ENCODE measurements around the gene VPS9D1. TPM values are rescaled to one million over a fixed set of nuclear protein-coding genes. Genes with fewer than 3 reads are reported as not detected.

Gene VPS9D1
- total RNA-seq, 4 donors from 2014 or later, result 7.1 to 25.0 (median 13.8) TPM

GRCh38 chr16:89693931-89694783, 26.5 kb downstream of the VPS9D1 start:
- H3K9me3 ChIP-seq, result no peaks in the 10 kb centered on the region
- TF ChIP-seq CTCF (IDR thresholded peaks at IDR 0.05) (no peak), POLR2A (IDR thresholded peaks at IDR 0.05) (no peak)
- peaks cover 20 to 90% (median 35%) of the 10 kb centered on the region in 3 donors for H3K36me3 ChIP-seq
- DNase-seq, result no peak
- H3K27ac ChIP-seq, result no peak overlapping the region
- H3K27me3 ChIP-seq, result no peaks in the 10 kb centered on the region
- H3K4me1 ChIP-seq, result peaks cover 0 to 5% (median 4%) of the 10 kb centered on the region in 3 donors
- no peak overlapping the region for H3K4me3 ChIP-seq
- intact Hi-C loops (cut with DNase I), result no loop called here
- 60 to 83% methylated on average over 2 of the region's 32 CpGs for WGBS, 2 donors

- intact Hi-C loops (cut with DNase I), result no loop called here
- no peak for TF ChIP-seq POLR2A (IDR thresholded peaks at IDR 0.05)
- TF ChIP-seq CTCF (IDR thresholded peaks at IDR 0.05), result no peak
- peaks cover 0 to 8% (median 4%) of the 10 kb centered on the region in 3 donors for H3K4me1 ChIP-seq
- no peaks in the 10 kb centered on the region for H3K9me3 ChIP-seq
- no peak for DNase-seq
- peaks cover 20 to 93% (median 35%) of the 10 kb centered on the region in 3 donors for H3K36me3 ChIP-seq
- 80 to 95% methylated on average over 1 to 4 of the region's 11 CpGs for WGBS, 2 donors
- no peak overlapping the region for H3K4me3 ChIP-seq
- H3K27ac ChIP-seq, result no peak overlapping the region
- no peaks in the 10 kb centered on the region for H3K27me3 ChIP-seq
These were observed 27.4 kb downstream of the VPS9D1 start for GRCh38 chr16:89693289-89693731.

GRCh38 chr16:89691986-89692569, 28.6 kb downstream of the VPS9D1 start:
- DNase-seq, result no peak
- intact Hi-C loops (cut with DNase I), result no loop called here
- no peaks in the 10 kb centered on the region for H3K9me3 ChIP-seq
- no peak for TF ChIP-seq POLR2A (IDR thresholded peaks at IDR 0.05)
- no peak for TF ChIP-seq CTCF (IDR thresholded peaks at IDR 0.05)
- H3K4me1 ChIP-seq, result peaks cover 7 to 20% (median 12%) of the 10 kb centered on the region in 3 donors
- H3K36me3 ChIP-seq, result peaks cover 20 to 83% (median 35%) of the 10 kb centered on the region in 3 donors
- H3K27ac ChIP-seq, result no peak overlapping the region
- H3K27me3 ChIP-seq, result no peaks in the 10 kb centered on the region
- 33 to 78% methylated on average over 1 to 2 of the region's 13 CpGs for WGBS, 2 donors
- no peak overlapping the region for H3K4me3 ChIP-seq

GRCh38 chr16:89691231-89691985, 29.3 kb downstream of the VPS9D1 start:
- no peak for DNase-seq
- 91 to 97% methylated on average over 10 to 18 of the region's 21 CpGs for WGBS, 2 donors
- TF ChIP-seq CTCF (IDR thresholded peaks at IDR 0.05) (no peak), POLR2A (IDR thresholded peaks at IDR 0.05) (no peak)
- H3K4me3 ChIP-seq, result no peak overlapping the region
- H3K4me1 ChIP-seq, result peaks cover 7 to 18% (median 9%) of the 10 kb centered on the region in 3 donors
- H3K27ac ChIP-seq, result no peak overlapping the region
- intact Hi-C loops (cut with DNase I), result no loop called here
- peaks cover 20 to 76% (median 35%) of the 10 kb centered on the region in 3 donors for H3K36me3 ChIP-seq
- no peaks in the 10 kb centered on the region for H3K9me3 ChIP-seq
- H3K27me3 ChIP-seq, result no peaks in the 10 kb centered on the region
